Erythroblast (primary cell): ENCODE results near the gene HLA-DPB1.

Experiments used
- GATA1 ChIP-seq: IDR thresholded peaks from 2 replicates; pipeline ENCODE4 v1.6.1; 2011; ENCODE audit warnings: low read depth, mild to moderate bottlenecking, control low read depth, low read length, moderate library complexity
- POLR2A ChIP-seq: IDR thresholded peaks from 2 replicates; pipeline ENCODE4 v1.6.1; 2011; ENCODE audit warnings: mild to moderate bottlenecking, low read length

GRCh38 chr6:33034554-33034953, 41.2 kb upstream of the HLA-DPB1 start:
- TF ChIP-seq POLR2A (no peak), GATA1 (no peak)
